ENCODE results near the gene MT1B.
"Not testable (repeated sequence)": the region's sequence is repeated elsewhere in the genome, so short reads cannot be mapped to it uniquely, and the experiment has no call there.

The MT1B gene

GRCh38 chr16:56620339-56620897 lies 31.3 kb upstream of the MT1B start:
- DNase-seq (ENCODE audit: low read depth in 2 of 2): no peak

- not testable (repeated sequence) for DNase-seq (ENCODE audit: low read depth in 2 of 2)
These were observed 29.8 kb upstream of the MT1B start for GRCh38 chr16:56621665-56622445.

DNA sequence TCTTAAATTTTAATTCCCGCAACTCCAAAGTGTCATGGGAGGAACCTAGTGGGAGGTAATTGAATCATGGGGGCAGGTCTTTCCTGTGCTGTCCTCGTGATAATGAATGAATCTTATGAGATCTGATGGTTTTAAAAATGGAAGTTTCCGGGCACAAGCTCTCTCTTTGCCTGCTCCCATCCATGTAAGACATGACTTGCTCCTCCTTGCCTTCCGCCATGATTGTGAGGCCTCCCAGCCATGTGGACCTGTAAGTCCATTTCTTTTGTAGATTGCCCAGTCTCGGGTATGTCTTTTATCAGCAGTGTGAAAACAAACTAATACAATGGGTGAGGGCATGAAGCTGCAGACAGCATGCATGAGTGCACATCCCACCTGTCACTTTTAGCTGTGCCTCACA lies 28.5 kb upstream of the MT1B start:
- not testable (repeated sequence) for DNase-seq (ENCODE audit: low read depth in 2 of 2)

GRCh38 chr16:56623637-56624036 lies 28.0 kb upstream of the MT1B start:
- DNase-seq (ENCODE audit: low read depth in 2 of 2): no peak

- DNase-seq (ENCODE audit: low read depth in 2 of 2): peak; percentile 49 to 63
These were observed 26.3 kb upstream of the MT1B start, which contains the start of gene MT1E for GRCh38 chr16:56625140-56625942. Gene MT1E, plus strand, starts transcription at chr16:56625781. Its CDS starts 71 bp downstream, at chr16:56625852.

DNA sequence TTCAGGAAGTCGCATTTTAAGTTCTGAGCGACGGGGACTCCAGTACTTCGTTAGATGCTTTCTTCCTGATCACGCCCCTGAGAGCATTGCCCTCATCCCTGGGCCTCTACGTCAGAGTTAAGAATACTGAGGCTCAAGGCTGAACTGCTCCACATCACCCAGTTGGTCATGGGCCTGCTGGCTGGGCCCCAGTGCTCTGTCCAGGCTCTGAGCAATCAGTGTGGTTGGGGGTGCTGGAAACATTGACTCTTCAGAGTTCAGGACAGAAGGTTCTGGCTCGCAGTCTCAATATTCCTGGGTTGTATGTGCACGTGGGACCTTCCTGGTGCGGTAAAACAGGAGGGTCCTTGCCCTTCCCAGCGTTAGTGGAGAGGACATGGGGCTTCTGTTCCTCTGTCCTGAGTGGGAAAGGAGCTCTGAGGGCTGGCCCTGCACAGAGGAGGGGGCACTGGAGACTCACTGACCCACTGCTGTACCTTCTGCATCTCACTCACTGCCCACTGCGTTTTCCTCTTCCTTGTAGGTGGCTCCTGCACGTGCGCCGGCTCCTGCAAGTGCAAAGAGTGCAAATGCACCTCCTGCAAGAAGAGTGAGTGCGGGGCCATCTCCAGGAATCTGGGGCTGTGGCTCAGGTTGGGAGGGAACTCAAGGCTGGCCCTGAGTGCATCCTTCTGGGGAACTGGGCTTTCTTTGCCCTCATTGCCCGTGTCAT lies 25.6 kb upstream of the MT1B start:
- no peak for DNase-seq (ENCODE audit: low read depth in 2 of 2)

DNA sequence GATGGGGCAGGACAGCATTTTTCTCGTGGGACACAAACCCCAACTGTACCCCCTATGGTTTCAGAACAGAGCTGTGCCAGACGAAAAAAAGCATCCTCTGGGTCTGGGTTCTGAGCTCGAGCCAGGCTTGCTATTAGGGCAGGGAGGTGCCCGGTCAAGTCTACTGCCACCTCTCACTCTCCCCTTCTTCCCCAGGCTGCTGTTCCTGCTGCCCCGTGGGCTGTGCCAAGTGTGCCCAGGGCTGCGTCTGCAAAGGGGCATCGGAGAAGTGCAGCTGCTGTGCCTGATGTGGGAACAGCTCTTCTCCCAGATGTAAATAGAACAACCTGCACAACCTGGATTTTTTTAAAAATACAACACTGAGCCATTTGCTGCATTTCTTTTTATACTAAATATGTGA lies 25.0 kb upstream of the MT1B start:
- DNase-seq (ENCODE audit: low read depth in 2 of 2): no peak

DNA sequence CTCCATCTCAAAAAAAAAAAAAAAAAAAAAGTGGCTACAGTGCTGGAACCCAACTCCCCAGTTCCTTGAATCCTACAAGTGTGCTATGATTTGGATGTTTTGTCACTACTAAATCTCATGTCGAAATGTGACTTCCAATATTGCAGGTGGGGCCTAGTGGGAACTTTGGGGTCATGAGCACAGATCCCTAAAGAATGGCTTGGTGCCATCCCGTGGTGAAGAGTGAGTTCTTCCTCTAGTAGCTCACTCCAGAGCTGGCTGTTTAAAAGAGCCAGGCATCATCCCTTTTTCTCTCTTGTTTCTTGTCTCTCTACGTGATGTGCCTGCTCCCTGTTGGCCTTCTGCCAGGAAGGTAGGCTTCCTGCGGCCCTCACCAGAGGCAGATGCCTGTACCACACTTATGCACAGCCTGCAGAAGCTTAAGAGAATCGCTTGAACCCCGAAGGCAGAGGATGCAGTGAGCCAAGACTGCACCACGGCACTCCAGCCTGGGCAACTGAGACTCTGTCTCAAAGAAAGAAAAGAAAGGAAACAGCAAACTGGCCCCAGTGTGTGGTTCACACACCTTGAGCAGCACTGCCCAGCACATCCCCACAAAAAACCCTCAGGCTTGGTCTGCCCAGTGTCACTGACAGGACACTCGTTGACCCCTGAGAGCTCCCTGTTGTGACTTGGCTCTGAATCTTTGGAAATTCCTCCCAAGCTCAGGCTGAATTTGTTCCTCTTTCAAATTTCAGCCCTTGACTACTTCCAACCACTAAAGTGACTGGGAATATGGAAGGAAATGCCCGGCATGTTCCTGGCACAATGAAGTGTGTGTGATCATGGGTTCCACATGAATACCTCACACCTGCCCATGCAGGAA lies 23.0 kb upstream of the MT1B start:
- DNase-seq (ENCODE audit: low read depth in 2 of 2): no peak

DNA sequence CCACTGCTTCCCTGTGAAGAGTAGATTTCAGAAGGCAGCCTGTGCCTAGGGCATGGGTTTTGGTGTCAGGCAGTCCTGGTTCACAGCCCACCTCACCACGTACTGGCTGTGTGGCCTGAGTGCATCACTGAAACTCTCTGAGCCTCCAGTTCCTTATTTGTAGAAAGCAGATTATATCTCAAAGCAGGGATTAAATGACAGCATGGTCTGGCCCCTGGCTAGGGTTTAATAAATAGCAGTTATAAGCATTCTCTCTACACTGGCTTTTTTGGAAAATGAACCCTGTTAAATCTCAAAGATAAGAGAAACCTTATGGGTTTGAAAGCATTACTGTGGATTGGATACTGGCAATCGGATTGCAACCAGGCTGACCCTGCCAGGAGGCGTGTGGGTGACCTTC lies 22.2 kb upstream of the MT1B start:
- DNase-seq (ENCODE audit: low read depth in 2 of 2): no peak

- no peak for DNase-seq (ENCODE audit: low read depth in 2 of 2)
These were observed 21.6 kb upstream of the MT1B start for GRCh38 chr16:56630134-56630533.

DNA sequence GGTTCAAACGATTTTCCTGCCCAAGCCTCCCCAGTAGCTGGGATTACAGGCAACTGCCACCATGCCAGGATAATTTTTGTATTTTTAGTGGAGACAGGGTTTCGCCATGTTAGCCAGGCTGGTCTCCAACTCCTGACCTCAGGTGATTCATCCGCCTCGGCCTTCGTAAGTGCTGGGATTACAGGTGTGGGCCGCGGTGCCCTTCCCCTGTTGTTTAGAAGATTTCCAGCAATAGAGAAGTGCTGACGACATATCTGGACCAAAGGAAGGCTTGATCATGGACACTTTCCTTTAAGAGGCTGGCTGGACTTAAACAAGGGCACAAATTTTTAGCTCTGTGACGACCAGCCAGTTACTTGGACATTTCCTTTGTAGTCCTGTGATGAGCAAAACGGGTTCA lies 20.5 kb upstream of the MT1B start:
- no peak for DNase-seq (ENCODE audit: low read depth in 2 of 2)

DNA sequence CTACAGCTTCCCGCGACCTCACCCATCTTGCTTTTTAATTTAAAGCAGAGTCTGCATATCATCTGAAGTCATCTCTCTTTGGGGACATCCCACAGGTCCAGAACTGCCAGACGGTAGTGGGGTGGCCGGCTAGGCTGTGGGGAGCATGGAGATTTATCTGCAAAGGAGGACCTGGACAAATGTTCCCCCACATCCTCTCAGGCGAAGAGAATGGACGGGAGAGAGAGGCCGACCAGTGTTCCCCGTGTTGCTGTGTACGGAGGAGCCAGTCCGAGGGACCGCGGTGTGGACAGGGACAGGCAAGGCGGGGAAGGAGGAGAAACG lies 19.9 kb upstream of the MT1B start:
- no peak for DNase-seq (ENCODE audit: low read depth in 2 of 2)

DNA sequence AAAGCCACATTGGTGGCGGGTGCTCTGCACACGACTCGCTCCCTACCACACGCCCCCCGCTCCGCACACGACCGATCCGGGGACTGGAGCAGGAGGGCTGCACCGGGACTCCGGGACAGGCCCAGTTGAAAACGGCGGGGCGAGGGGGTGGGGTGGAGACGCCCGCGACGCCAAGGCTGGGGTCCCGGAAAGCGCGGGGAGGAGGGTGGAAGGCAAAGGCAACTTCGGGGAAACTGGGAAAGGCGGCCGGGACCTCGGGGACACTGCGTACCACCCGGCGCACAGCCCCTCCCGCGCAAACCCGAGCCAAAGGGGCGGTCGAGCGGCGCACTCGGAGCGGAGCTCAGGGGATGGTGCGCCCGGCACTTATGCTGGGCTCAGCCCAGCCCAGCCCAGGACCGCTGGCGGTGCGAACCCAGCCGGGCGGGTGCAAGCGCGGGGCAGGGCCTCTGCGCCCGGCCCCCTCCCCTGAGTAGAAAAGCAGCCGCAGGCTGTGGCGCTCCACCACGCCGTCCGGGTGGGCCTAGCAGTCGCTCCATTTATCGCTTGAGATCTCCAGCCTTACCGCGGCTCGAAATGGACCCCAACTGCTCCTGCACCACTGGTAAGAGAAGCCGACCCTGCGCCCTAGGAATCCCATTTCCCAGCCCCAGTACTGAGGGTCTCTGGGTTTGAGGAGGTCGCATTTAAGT lies 19.4 kb upstream of the MT1B start, which contains the start of gene MT1M:
Gene MT1M (plus strand): TSS at position 504 of the 692 bp plus-strand sequence. CDS start 73 bp downstream, at position 577.
- no peak for DNase-seq (ENCODE audit: low read depth in 2 of 2)

- DNase-seq (ENCODE audit: low read depth in 2 of 2): no peak
These were observed 18.8 kb upstream of the MT1B start for GRCh38 chr16:56632848-56633365.

GRCh38 chr16:56633535-56633934 lies 18.2 kb upstream of the MT1B start:
- no peak for DNase-seq (ENCODE audit: low read depth in 2 of 2)

GRCh38 chr16:56634715-56635440 lies 16.8 kb upstream of the MT1B start:
- DNase-seq (ENCODE audit: low read depth in 2 of 2): no peak

GRCh38 chr16:56635441-56635967 lies 16.2 kb upstream of the MT1B start:
- no peak for DNase-seq (ENCODE audit: low read depth in 2 of 2)

DNA sequence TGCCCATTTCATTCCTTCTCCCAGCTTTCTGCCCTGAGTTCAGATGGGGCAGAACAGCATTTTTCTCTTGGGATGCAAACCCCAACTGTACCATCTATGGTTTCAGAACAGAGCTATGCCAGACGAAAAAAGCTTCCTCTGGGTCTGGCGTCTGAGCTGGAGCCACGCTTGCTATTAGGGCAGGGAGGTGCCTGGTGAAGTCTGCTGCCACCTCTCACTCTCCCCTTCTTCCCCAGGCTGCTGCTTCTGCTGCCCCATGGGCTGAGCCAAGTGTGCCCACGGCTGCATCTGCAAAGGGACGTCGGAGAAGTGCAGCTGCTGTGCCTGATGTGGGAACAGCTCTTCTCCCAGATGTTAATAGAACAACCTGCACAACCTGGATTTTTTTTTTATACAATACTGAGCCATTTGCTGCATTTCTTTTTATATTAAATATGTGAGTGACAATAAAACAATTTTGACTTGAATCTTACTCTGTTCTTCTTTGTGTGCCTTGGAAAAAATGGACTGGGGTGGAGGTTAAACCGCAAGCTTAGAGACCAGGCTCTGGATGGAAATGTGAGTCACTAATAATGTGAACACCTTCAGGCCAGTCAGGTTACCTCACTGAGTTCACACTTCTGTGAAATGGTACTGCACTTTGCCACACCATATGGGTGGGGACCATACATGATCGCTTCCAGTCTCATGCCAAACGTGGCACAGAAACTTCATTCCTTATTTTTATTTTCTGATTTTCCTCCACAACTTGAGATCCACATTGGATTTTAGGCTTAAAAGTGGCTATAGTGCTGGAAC lies 14.9 kb upstream of the MT1B start:
- DNase-seq (ENCODE audit: low read depth in 2 of 2): no peak
